ENCODE data around the gene KCNJ12.
"Not testable (repeated sequence)": the region's sequence is repeated elsewhere in the genome, so short reads cannot be mapped to it uniquely, and the experiment has no call there.

- TF ChIP-seq, protein P1, sequence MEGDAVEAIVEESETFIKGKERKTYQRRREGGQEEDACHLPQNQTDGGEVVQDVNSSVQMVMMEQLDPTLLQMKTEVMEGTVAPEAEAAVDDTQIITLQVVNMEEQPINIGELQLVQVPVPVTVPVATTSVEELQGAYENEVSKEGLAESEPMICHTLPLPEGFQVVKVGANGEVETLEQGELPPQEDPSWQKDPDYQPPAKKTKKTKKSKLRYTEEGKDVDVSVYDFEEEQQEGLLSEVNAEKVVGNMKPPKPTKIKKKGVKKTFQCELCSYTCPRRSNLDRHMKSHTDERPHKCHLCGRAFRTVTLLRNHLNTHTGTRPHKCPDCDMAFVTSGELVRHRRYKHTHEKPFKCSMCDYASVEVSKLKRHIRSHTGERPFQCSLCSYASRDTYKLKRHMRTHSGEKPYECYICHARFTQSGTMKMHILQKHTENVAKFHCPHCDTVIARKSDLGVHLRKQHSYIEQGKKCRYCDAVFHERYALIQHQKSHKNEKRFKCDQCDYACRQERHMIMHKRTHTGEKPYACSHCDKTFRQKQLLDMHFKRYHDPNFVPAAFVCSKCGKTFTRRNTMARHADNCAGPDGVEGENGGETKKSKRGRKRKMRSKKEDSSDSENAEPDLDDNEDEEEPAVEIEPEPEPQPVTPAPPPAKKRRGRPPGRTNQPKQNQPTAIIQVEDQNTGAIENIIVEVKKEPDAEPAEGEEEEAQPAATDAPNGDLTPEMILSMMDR (IDR thresholded peaks at IDR 0.05): not testable (repeated sequence)
- not testable (repeated sequence) for TF ChIP-seq POLR2A (IDR thresholded peaks at IDR 0.05)
These were observed 35.6 kb downstream of the KCNJ12 start for GRCh38 chr17:21411679-21412205.
